ENCODE results near the gene RPTOR.
"Not testable (repeated sequence)": the region's sequence is repeated elsewhere in the genome, so short reads cannot be mapped to it uniquely, and the experiment has no call there.

Gene RPTOR

GRCh38 chr17:80760511-80760911, 215.9 kb downstream of the RPTOR start:
- no peak for DNase-seq (ENCODE audit: low spot score)
- no peak for TF ChIP-seq CTCF (IDR thresholded peaks at IDR 0.05; ENCODE audit: borderline replicate concordance, control extremely low read depth, extremely low read depth, insufficient read depth, missing control alignments)
- in situ Hi-C loops (cut with MboI; ENCODE audit: low sequenced_read_pairs, unreplicated experiment): no loop called here

GRCh38 chr17:80761110-80761871, 216.7 kb downstream of the RPTOR start:
- in situ Hi-C loops (cut with MboI; ENCODE audit: low sequenced_read_pairs, unreplicated experiment): no loop called here
- no peak for TF ChIP-seq CTCF (IDR thresholded peaks at IDR 0.05; ENCODE audit: borderline replicate concordance, control extremely low read depth, extremely low read depth, insufficient read depth, missing control alignments)
- DNase-seq (ENCODE audit: low spot score): no peak

- no peak for TF ChIP-seq CTCF (IDR thresholded peaks at IDR 0.05; ENCODE audit: borderline replicate concordance, control extremely low read depth, extremely low read depth, insufficient read depth, missing control alignments)
- DNase-seq (ENCODE audit: low spot score): no peak
- in situ Hi-C loops (cut with MboI; ENCODE audit: low sequenced_read_pairs, unreplicated experiment): no loop called here
Observed at GRCh38 chr17:80762076-80762475, 217.4 kb downstream of the RPTOR start.

GRCh38 chr17:80763293-80763867, 218.7 kb downstream of the RPTOR start:
- in situ Hi-C loops (cut with MboI; ENCODE audit: low sequenced_read_pairs, unreplicated experiment): no loop called here
- DNase-seq (ENCODE audit: low spot score): no peak
- TF ChIP-seq CTCF (IDR thresholded peaks at IDR 0.05; ENCODE audit: borderline replicate concordance, control extremely low read depth, extremely low read depth, insufficient read depth, missing control alignments): no peak

GRCh38 chr17:80764627-80765145, 220.0 kb downstream of the RPTOR start:
- in situ Hi-C loops (cut with MboI; ENCODE audit: low sequenced_read_pairs, unreplicated experiment); DNase-seq (ENCODE audit: low spot score): not testable (repeated sequence)

GRCh38 chr17:80765241-80765961, 220.8 kb downstream of the RPTOR start:
- no peak for DNase-seq (ENCODE audit: low spot score)
- TF ChIP-seq CTCF (IDR thresholded peaks at IDR 0.05; ENCODE audit: borderline replicate concordance, control extremely low read depth, extremely low read depth, insufficient read depth, missing control alignments): no peak
- in situ Hi-C loops (cut with MboI; ENCODE audit: low sequenced_read_pairs, unreplicated experiment): no loop called here

Data from GM13976 (cell line).